Panc1 (cell line): ENCODE data around the gene MYL2. TPM values are rescaled to one million over a fixed set of nuclear protein-coding genes. Genes with fewer than 3 reads are reported as not detected.

ENCODE experiments used
- ATAC-seq: fragments of 200-7000 bp; cut with Tn5 transposase; 2 replicates; pipeline ENCODE4 v1.9.1; 2020; ENCODE audit warnings: mild to moderate bottlenecking, moderate library complexity
- BruUV-seq: library from RNA; stranded (reverse); fragments of 400-500 nt; replicated peaks from 2 replicates; lab custom pipeline; 2021; lab: Mats Ljungman, UMichigan
- CTCF ChIA-PET: fragments of 300-600 bp; sonication (Branson Sonifier 250); formaldehyde crosslinking; loops from one replicate; lab custom pipeline; 2022; ENCODE audit warnings: antibody characterized with exemption; lab: Charles Lee
- POLR2A ChIA-PET: fragments of 300-600 bp; sonication (Branson Sonifier 250); formaldehyde crosslinking; loops from one replicate; lab custom pipeline; 2022; ENCODE audit warnings: antibody characterized with exemption; lab: Charles Lee
- DNase-seq: peaks from one replicate; pipeline ENCODE4 v3.0.0-alpha.2; 2010; ENCODE audit warnings: low read depth, low spot score
- H3K27ac ChIP-seq: 2 replicates; pipeline ENCODE4 v1.5.1; 2011; ENCODE audit warnings: mild to moderate bottlenecking, low read length, inconsistent platforms
- H3K27me3 ChIP-seq: fragments of 200-500 bp; sonication (Bioruptor generic); 2 replicates; pipeline ENCODE4 v1.6.0; 2014; ENCODE audit warnings: low read length, inconsistent platforms; ENCODE audit not compliant: control insufficient read depth, insufficient read depth
- H3K36me3 ChIP-seq: fragments of 200-500 bp; sonication (Bioruptor generic); 2 replicates; pipeline ENCODE4 v1.5.1; 2014; ENCODE audit warnings: inconsistent platforms, mild to moderate bottlenecking, low read length, moderate library complexity; ENCODE audit not compliant: control insufficient read depth, insufficient read depth
- H3K4me1 ChIP-seq: 2 replicates; pipeline ENCODE4 v1.5.1; 2011; ENCODE audit warnings: inconsistent platforms, mild to moderate bottlenecking, low read length, moderate library complexity; ENCODE audit not compliant: control insufficient read depth, insufficient read depth
- H3K4me3 ChIP-seq, 2 experiments: 2 replicates each; pipeline ENCODE4 v1.5.1; 2011 to 2012; ENCODE audit warnings: low read depth in 2 of 2, low read length in 2 of 2, mild to moderate bottlenecking in 2 of 2, inconsistent platforms in 1 of 2, moderate library complexity in 1 of 2
- H3K9me3 ChIP-seq: fragments of 200-500 bp; sonication (Bioruptor generic); 2 replicates; pipeline ENCODE4 v1.5.1; 2014; ENCODE audit warnings: low read depth, mild to moderate bottlenecking, inconsistent platforms, low read length, moderate library complexity; ENCODE audit not compliant: control insufficient read depth, insufficient read depth
- CTCF ChIP-seq: fragments of 450-650 bp; IDR thresholded peaks from 2 replicates; pipeline ENCODE4 v1.5.1; 2017; ENCODE audit warnings: mild to moderate bottlenecking
- POLR2AphosphoS5 ChIP-seq: IDR thresholded peaks from 2 replicates; pipeline ENCODE4 v1.6.1; 2012; ENCODE audit warnings: mild to moderate bottlenecking, low read depth, low read length, moderate library complexity
- SIN3A ChIP-seq: IDR thresholded peaks from 2 replicates; pipeline ENCODE4 v1.6.1; 2012; ENCODE audit warnings: low read depth, mild to moderate bottlenecking, low read length, moderate library complexity, borderline replicate concordance; ENCODE audit not compliant: insufficient read depth
- TCF7L2 ChIP-seq: IDR thresholded peaks from 2 replicates; pipeline ENCODE4 v1.6.1; 2011; ENCODE audit warnings: mild to moderate bottlenecking, low read depth, low read length, inconsistent platforms
- in situ Hi-C: cut with HindIII; loops from 2 replicates; pipeline ENCODE4 v1.10.0; 2016; ENCODE audit warnings: low sequenced_read_pairs, low pct_unique_long_range_greater_than_20kb
- intact Hi-C: fragments of 100-400 bp; cut with micrococcal nuclease; formaldehyde crosslinking; loops from one replicate; pipeline ENCODE4 v1.10.0; 2022; ENCODE audit not compliant: unreplicated experiment
- total RNA-seq: library from RNA; stranded (reverse); gene quantifications from one replicate; pipeline ENCODE4 v1.2.1, GENCODE V29; 2021; ENCODE audit not compliant: unreplicated experiment
- TF ChIP-seq, protein P1 (sequence below), 2 experiments: IDR thresholded peaks; 2 replicates each; pipeline ENCODE4 v1.6.1; 2011 to 2012; ENCODE audit warnings: low read depth in 2 of 2, control low read depth in 1 of 2, low read length in 1 of 2, mild to moderate bottlenecking in 1 of 2, moderate library complexity in 1 of 2; ENCODE audit not compliant: insufficient read depth in 1 of 2

MYL2 gene
- total RNA-seq, 1 experiment from 2014 or later, result not detected

DNA sequence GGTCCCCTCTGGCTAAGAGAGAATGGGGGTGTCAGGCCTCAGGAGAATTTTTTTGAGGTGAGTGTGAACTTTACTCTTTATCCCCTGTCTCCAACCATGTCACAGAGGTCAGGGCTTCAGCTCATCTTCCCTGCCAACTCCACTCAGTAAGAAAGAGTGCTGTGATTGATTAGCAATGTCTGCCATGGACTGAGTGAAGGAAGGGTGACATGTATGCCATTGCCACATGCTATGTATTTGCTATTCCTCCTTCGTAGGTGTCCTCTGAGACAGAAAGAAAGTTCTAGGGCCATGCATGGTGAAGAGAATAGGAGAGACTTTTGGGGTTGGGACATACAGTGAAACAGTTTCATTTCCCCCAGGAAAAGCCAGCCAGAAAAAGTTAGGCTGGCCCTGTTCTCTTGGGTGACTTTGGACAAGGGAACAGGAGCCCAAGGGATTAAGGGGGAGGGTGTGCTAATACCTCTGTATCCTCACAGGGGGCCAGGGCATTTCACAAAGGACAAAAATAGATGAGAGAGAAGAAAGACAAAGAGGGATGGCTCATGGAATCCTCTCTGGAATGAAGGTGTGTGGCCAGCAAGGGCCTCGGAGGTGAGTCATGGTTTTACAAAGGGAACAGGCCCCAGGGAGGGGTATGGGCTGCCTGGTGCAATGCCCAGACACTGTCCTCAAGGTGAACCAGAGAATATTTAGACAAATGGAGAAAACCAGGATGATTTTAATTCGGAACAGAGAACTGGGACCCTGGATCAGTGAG, 13.9 kb upstream of the MYL2 start:
- in situ Hi-C loops (no loop called here), intact Hi-C loops (no loop called here)
- BruUV-seq, result no TSS peak
- Histone ChIP-seq H3K27ac (no peak overlapping the region), H3K4me3 (no peak overlapping the region), H3K27me3 (no peaks in the 10 kb centered on the region), H3K4me1 (peaks cover 3% of the 10 kb centered on the region), H3K36me3 (no peaks in the 10 kb centered on the region), H3K9me3 (no peaks in the 10 kb centered on the region)
- no peak for DNase-seq
- 0 out of 2 replicates have a peak, but pooled peaks have one; percentile 56 for ATAC-seq
- ChIA-PET POLR2A (interaction anchor here (0.6 kb wide), 1 partner anchor 121 kb away, joined by 7 read pairs; no protein-coding TSS in a partner anchor), CTCF (no interaction called here)
- TF ChIP-seq POLR2AphosphoS5, result no peak
- TF ChIP-seq TCF7L2, result no peak
- TF ChIP-seq SIN3A, result no peak
- TF ChIP-seq, protein P1, sequence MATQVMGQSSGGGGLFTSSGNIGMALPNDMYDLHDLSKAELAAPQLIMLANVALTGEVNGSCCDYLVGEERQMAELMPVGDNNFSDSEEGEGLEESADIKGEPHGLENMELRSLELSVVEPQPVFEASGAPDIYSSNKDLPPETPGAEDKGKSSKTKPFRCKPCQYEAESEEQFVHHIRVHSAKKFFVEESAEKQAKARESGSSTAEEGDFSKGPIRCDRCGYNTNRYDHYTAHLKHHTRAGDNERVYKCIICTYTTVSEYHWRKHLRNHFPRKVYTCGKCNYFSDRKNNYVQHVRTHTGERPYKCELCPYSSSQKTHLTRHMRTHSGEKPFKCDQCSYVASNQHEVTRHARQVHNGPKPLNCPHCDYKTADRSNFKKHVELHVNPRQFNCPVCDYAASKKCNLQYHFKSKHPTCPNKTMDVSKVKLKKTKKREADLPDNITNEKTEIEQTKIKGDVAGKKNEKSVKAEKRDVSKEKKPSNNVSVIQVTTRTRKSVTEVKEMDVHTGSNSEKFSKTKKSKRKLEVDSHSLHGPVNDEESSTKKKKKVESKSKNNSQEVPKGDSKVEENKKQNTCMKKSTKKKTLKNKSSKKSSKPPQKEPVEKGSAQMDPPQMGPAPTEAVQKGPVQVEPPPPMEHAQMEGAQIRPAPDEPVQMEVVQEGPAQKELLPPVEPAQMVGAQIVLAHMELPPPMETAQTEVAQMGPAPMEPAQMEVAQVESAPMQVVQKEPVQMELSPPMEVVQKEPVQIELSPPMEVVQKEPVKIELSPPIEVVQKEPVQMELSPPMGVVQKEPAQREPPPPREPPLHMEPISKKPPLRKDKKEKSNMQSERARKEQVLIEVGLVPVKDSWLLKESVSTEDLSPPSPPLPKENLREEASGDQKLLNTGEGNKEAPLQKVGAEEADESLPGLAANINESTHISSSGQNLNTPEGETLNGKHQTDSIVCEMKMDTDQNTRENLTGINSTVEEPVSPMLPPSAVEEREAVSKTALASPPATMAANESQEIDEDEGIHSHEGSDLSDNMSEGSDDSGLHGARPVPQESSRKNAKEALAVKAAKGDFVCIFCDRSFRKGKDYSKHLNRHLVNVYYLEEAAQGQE (IDR thresholded peaks at IDR 0.05; ENCODE audit: insufficient read depth in 1 of 2, low read depth in 2 of 2, low read length in 1 of 2), result no peak
- TF ChIP-seq CTCF, result no peak

- H3K9me3 ChIP-seq, result no peaks in the 10 kb centered on the region
- intact Hi-C loops, result no loop called here
- no peak overlapping the region for H3K4me3 ChIP-seq
- BruUV-seq, result no TSS peak
- peaks cover 3% of the 10 kb centered on the region for H3K4me1 ChIP-seq
- no peak overlapping the region for H3K27ac ChIP-seq
- TF ChIP-seq SIN3A (no peak), POLR2AphosphoS5 (no peak), TCF7L2 (no peak), CTCF (no peak)
- TF ChIP-seq, protein P1 (IDR thresholded peaks at IDR 0.05; ENCODE audit: insufficient read depth in 1 of 2, low read depth in 2 of 2, low read length in 1 of 2), result no peak
- CTCF ChIA-PET, result no interaction called here
- ATAC-seq (no peak), DNase-seq (no peak)
- in situ Hi-C loops, result no loop called here
- no peaks in the 10 kb centered on the region for H3K36me3 ChIP-seq
- POLR2A ChIA-PET, result no interaction called here
- no peaks in the 10 kb centered on the region for H3K27me3 ChIP-seq
Measured at GRCh38 chr12:110933326-110933974, 13.1 kb upstream of the MYL2 start.
